RWPE1 (cell line): ENCODE results near the gene UBTD2.

ENCODE experiments used
- CTCF ChIA-PET: fragments of 350-600 bp; sonication (Branson Sonifier 250); formaldehyde crosslinking; extraction: SDS; loops from one replicate; lab custom pipeline; 2021; lab: Yijun Ruan, JAX
- POLR2A ChIA-PET: fragments of 400-600 bp; formaldehyde crosslinking; extraction: SDS; loops from one replicate; lab custom pipeline; 2020; ENCODE audit warnings: antibody characterized with exemption; ENCODE audit not compliant: low non-redundant PET; lab: Yijun Ruan, JAX
- DNase-seq: peaks from one replicate; pipeline ENCODE4 v3.0.0; 2012; ENCODE audit warnings: low spot score
- H3K27ac ChIP-seq: fragments of 450-650 bp; 2 replicates; pipeline ENCODE4 v1.5.1; 2017
- CTCF ChIP-seq: fragments of 450-650 bp; conservative IDR thresholded peaks from 2 replicates; pipeline ENCODE4 v1.5.1; 2017; ENCODE audit warnings: low read depth, mild to moderate bottlenecking

The UBTD2 gene

DNA sequence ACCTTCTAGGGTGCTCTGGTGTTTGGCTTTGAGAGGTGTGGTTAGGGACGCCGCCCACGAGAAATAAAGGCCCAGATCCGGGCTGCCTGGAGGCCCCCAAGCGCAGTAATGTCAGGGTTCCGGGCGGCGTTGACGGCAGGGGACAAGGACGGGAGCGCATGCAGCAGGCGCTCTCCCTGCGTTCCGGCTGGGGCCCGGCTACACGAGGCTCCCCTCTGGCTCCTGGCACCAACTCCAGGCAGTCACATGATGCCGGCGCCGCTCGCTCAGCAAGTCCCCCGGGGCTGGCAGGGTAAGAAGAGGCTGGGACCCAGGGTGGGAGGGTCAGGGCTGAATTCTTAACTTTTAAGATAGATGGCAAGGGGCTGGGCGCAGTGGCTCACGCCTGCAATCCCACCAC lies 28.1 kb downstream of the UBTD2 start:
- TF ChIP-seq CTCF: no peak
- CTCF ChIA-PET: no interaction called here
- no peak for DNase-seq
- H3K27ac ChIP-seq: no peak overlapping the region
- POLR2A ChIA-PET: no interaction called here

- no peak for DNase-seq
- ChIA-PET POLR2A (no interaction called here), CTCF (no interaction called here)
- H3K27ac ChIP-seq: no peak overlapping the region
- no peak for TF ChIP-seq CTCF
Measured at GRCh38 chr5:172252501-172252900, 31.1 kb downstream of the UBTD2 start.

GRCh38 chr5:172251419-172251818 lies 32.1 kb downstream of the UBTD2 start:
- TF ChIP-seq CTCF: no peak
- H3K27ac ChIP-seq: no peak overlapping the region
- ChIA-PET POLR2A (interaction anchor here (0.7 kb wide), 1 partner anchor 92 kb away, joined by 3 read pairs; no protein-coding TSS in a partner anchor), CTCF (interaction anchor here (0.6 kb wide), 3 partner anchors 18 to 305 kb away, joined by 3 to 5 read pairs (median 3); no protein-coding TSS in a partner anchor)
- DNase-seq: no peak

- CTCF ChIA-PET: interaction anchor here (0.6 kb wide), 1 partner anchor 156 kb away, joined by 4 read pairs; no protein-coding TSS in a partner anchor
- no peak for DNase-seq
- POLR2A ChIA-PET: no interaction called here
- no peak for TF ChIP-seq CTCF
- H3K27ac ChIP-seq: no peak overlapping the region
Measured at GRCh38 chr5:172248637-172249036, 34.9 kb downstream of the UBTD2 start.

DNA sequence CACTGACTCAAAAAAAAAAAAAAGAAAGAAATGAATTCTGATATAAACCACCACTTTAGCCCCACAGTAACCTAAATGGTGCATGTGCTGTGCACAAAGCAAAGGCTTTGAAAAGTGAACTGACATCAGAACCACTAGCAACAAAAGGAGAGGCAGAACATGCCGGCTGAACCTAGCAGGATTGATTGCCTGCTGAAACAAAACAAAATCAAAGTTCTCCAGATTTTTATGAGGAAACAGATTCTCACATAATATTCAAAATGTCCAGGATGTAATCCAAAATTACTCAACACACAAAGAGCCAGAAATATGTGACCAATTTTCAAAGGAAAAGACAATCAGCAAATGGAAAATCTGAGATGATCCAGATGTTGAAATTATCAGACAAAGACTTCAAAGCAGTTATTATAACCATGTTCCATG lies 37.9 kb downstream of the UBTD2 start:
- no peak overlapping the region for H3K27ac ChIP-seq
- no peak for DNase-seq
- CTCF ChIA-PET: interaction anchor here (0.6 kb wide), 1 partner anchor 1666 kb away, joined by 3 read pairs; no protein-coding TSS in a partner anchor
- TF ChIP-seq CTCF: no peak
- POLR2A ChIA-PET: no interaction called here

DNA sequence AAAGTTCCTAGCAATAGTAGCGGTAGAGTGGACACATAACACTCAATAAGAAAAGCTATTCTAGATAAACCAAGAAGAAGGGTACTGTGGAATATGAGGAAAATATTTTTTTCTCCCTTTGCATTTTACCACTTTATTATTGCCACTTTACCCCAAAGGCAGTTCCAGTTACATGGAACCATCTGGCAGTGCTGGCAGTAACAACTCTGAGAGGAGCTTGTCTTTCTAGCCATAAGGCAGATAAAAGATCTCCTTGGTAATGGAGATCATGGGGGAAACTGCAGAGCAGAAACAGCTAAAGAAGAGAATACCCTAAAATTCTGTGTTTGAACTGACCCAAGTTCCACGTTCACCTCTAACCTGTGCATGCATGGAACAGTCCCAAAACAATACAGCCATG lies 38.5 kb downstream of the UBTD2 start:
- DNase-seq: no peak
- POLR2A ChIA-PET: no interaction called here
- CTCF ChIA-PET: interaction anchor here (0.6 kb wide), 1 partner anchor 1665 kb away, joined by 3 read pairs; no protein-coding TSS in a partner anchor

More for the DNA sequence above, 38.5 kb downstream of the UBTD2 start:
- no peak overlapping the region for H3K27ac ChIP-seq
- TF ChIP-seq CTCF: no peak
